ENCODE data around the gene DHX8.

- TF ChIP-seq CTCF (IDR thresholded peaks at IDR 0.05; ENCODE audit: low read depth, low read length) (no peak), POLR2A (IDR thresholded peaks at IDR 0.05; ENCODE audit: extremely low read depth, insufficient read length) (no peak)
These were observed 80.1 kb downstream of the DHX8 start for GRCh38 chr17:43563600-43564594.
